SK-MEL-5 (cell line): Measurements from ENCODE around the gene SH3BGRL2. TPM values are rescaled to one million over a fixed set of nuclear protein-coding genes. Genes with fewer than 3 reads are reported as not detected.
"Not testable (repeated sequence)": the region's sequence is repeated elsewhere in the genome, so short reads cannot be mapped to it uniquely, and the experiment has no call there.

Experiments used
- DNase-seq: peaks from one replicate; pipeline ENCODE4 v3.0.0-alpha.2; 2016; ENCODE audit warnings: low read depth, low spot score
- in situ Hi-C: cut with HindIII; loops from 2 replicates; pipeline ENCODE4 v1.10.0; 2016; ENCODE audit warnings: low sequenced_read_pairs, high pct_unique_total_duplicates, low pct_unique_long_range_greater_than_20kb
- total RNA-seq: library from RNA; depleted of rRNA; stranded (reverse); fragments of >200 nt; shearing (Covaris generic); gene quantifications from 2 replicates; pipeline ENCODE4 v1.2.3, GENCODE V29; 2014

SH3BGRL2 gene
- total RNA-seq, 1 experiment from 2014 or later = 0.98 TPM

DNA sequence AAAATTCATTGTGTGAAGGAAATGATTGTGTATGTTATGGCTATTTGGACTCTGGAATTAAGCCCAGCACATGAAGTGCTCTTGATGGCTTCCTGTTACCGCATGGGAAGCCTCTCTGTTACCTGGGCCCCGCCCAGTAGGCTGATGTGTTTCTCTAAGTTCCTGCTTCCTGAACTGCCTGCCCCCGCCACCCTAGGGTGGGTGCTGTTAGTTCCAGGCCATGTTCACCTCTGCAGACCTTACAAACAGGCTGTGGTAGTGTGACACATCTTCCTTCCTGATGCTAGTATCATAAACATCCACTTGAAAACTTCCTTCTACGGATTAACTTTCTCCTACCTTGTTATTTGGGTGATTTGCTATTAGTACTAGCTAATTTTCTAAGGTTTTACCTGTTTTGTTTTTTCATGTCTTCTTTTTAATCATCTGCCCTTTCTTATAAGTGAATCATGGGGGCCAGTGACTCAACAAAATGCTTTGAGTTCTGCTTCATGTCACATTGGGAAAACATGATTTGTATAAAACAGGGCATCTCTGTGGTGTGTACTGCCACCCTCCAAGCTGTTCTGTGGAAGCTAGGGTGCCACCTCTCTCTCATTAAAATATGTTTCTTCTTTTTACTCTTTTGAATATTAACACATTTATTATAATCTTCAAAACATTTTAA lies 40.6 kb downstream of the SH3BGRL2 start:
- in situ Hi-C loops = no loop called here
- DNase-seq = no peak

DNA sequence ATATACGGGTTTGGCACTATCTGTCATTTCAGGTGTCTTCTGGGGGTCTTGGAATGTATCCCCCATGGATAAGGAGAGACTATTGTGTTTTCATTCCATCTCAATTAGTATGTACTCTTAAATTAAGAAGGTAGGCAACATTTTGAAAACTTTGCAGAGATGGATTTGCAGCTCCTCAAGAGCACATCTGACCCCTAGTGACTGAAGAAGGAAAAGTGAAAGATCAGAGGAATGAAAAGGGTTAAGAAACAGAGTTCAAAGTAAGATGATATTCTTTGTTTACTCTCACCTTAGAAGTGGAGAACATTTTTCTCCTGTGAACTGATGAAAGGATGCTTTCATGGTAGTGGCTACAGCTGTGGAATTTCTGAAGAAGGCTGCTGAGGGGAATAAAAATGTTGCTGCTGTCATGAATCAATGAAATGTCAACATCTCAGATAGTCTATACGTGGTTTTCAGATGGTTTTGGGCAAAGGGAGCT lies 41.5 kb downstream of the SH3BGRL2 start:
- in situ Hi-C loops = no loop called here
- peak; percentile 52 for DNase-seq

DNA sequence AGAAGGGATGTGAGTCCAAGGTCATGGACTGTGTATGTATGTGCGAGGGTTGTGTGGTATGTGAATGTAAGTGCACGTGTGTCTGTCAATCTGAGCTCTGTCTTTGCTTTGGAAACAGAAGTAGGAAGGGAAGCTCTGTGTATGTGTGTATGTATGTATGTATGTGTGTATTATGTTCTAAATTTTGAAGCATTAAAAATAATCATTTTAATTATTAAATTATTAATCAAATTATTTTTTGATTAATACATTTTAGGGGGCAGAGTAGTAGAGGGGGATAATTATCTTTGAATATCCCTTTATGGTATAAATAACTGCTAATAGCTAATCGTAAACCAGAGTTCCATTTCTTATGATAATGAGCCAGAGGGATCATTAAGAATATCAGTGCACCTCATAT lies 42.8 kb downstream of the SH3BGRL2 start:
- in situ Hi-C loops = no loop called here
- DNase-seq = no peak

DNA sequence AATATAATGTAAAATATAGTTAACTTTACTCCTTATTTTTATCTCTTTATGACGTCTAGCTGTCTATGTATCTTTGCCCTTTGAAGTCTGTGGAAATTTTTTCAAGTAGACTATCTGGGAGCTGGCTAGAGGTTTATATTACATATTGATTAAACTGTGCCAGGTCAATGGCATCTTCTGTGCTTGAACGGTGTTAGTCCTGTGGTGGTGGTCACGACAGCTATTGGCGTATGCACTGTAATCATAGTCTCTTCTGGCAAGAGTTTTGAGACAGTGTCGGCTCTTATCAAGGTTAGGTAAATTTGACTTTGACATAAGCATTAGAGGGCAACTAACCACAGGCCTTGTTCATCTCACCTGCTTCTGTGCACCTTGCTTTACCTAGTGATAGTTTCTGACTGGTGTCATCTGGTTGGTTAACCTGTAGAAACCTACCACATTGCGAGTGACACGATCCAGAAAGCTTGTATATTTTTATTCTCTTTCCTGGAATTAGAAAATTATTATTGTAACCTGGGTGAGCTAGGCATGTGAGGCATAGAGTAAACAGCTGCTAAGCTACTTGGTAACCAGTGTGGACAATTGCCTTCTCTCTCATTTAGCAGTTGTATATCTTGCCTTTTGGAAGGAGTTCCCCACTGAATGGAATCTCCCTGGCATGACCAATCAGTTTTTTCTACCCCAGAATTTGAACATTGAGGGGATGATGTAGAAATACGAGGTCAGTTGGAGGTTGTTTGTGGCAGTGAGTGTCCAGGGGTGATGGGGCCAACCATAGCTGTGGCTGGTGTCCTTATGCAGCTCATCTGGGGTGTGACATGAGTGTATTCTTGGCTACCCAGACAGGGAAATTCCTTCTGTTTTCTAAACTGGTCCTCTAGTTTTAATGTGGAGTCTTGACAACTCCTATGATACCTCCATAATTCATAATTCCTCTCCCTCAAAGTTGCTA lies 45.9 kb downstream of the SH3BGRL2 start:
- no peak for DNase-seq
- in situ Hi-C loops = no loop called here

DNA sequence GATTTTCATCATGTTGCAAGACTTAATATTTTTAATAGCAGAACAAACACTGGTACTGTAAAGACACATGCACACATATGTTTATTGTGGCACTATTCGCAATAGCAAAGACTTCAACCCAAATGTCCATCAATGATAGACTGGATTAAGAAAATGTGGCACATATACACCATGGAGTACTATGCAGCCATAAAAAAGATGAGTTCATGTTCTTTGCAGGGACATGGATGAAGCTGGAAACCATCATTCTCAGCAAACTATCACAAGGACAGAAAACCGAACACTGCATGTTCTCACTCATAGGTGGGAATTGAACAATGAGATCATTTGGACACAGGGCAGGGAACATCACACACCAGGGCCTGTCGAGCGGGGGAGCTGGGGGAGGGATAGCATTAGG lies 51.6 kb downstream of the SH3BGRL2 start:
- not testable (repeated sequence) for DNase-seq

DNA sequence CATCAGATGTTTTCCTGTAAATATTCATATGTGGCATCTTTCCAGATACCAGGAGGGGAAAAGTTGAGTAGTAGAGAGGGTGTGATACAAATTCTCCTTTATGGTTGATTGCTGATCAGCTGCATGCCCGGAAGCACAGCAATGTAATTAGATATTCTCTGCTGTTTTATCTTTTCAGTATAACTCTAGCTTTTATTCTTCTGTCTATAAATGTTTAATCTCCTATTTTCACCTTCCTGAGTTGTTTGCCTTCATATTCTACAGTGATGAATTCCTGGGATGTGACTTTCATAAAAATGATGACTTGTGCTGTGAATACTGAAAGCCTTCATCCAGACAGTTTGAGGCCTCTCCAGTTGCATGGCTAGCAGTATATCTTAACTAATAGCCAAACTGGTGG lies 53.7 kb downstream of the SH3BGRL2 start:
- no peak for DNase-seq
- in situ Hi-C loops = no loop called here

More for the DNA sequence above, 51.6 kb downstream of the SH3BGRL2 start:
- in situ Hi-C loops = not testable (repeated sequence)

DNA sequence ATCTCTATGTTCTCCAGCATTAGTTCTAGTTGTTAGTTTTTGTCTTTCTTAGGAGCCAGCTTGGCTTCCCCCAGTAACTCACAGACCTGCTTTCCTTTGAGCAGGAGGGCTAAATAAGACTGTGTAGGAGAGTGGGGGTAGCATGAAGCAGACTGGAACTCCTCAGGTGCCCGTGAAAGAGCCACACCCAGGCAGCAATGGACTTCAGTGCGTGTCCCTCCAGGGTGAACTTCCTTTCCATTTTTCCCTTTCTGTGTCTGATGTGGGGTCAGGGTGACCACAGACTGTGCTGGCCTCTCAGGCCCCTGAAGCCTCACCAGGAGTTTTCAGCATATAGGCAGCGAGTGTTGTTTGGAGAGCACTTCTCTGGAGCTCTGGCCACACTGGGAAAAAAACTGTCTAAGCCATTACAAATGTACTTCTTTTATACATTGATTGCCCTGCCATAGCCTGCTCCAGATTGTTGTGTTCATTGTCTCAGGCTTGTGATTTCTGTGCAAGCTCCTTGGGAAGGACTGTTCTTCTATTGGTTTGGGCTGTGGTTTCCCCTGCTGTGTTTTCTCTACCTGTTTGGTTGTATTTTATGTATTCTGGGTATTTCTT lies 55.7 kb downstream of the SH3BGRL2 start:
- in situ Hi-C loops = no loop called here
- no peak for DNase-seq

DNA sequence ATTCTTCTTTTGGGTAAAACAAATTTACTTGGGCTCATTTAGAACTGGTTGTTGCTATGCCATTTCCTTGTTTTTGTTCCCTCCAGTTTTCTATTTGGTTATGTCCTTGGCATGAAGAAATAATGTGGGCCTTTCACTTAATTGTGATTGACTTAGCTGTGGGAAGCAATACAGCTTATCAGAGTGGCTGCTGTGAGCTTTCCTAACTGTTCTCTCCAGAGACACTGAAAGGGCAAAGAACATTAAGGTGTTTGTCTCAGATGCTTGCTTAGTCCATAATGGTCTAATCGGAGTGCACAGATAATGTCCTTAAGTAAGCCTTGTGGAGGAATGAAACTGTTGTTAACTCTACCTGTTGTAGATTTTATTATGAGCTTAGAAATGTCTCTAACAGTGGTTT lies 56.6 kb downstream of the SH3BGRL2 start:
- in situ Hi-C loops = no loop called here
- DNase-seq = peak; percentile 26

DNA sequence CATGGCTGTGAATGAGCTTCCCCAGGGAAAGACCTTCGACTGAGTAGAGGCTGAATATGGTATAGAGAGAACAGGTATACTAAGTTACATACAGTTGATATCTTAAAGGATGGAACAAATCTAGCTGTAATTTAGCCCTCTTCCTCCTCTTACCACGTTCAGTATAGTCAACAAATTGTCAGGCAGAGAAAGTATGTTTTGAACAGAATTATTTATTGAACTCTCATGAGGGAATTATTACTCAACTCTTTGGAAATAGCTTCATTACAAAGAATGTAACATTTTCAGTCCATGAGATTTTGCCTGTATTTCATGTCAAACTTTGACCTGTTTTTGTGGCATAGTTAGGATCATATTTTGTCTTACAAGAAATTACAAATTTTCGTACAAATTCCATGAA lies 63.0 kb downstream of the SH3BGRL2 start:
- DNase-seq = no peak
- in situ Hi-C loops = no loop called here

DNA sequence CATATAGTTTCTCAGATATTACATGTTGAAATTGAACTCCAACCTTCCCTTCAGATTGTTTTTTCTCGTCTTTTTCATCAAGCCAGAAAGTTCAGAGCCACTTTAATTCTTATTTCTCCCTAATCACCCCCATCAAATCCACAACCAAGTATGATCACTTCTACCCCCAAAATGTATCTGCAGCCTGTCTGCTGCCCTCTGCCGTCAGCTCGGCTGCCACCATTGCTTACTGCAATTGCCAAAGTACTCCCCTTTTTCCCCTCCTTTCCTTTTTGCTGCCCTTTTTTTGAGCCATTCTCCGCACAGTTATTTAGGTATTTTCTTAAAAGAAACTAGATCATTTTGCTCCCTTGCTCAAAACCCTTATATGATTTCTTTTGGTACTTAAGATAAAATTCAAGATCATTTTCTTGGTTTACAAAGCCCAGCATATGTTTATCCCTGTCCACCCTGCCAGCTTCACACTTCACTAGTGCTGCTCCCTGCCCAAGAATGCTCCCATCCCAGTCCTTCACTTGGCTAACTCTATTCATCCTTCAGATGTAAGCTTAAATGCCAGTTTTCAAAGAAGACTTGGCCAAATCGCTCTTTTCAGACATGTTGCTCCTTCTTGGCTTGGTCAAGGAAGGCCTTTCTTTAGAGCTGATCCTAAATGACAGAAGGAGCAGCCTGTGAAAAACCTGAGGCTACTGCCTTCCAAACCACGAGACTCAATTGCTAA lies 63.7 kb downstream of the SH3BGRL2 start:
- peak; percentile 40 for DNase-seq
- in situ Hi-C loops = no loop called here

DNA sequence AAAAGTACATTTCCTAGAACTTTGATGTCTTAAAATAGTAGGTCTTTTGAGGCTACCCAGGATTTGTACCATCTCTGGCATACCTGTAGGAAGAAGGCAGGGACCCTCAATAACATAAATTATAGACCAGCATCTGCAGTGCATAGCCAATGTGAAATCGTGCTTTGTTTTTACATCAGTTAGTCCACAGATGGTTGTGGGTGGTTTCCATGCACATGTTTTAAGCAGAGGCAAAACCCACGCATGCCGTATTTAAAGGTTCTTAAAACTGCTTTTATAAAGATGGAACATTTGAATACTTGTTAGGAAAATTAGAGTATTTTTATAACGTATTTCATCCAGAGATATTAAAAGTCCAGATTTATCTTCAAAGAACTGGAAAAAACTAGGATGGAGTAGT lies 66.3 kb downstream of the SH3BGRL2 start:
- DNase-seq = no peak
- in situ Hi-C loops = no loop called here

DNA sequence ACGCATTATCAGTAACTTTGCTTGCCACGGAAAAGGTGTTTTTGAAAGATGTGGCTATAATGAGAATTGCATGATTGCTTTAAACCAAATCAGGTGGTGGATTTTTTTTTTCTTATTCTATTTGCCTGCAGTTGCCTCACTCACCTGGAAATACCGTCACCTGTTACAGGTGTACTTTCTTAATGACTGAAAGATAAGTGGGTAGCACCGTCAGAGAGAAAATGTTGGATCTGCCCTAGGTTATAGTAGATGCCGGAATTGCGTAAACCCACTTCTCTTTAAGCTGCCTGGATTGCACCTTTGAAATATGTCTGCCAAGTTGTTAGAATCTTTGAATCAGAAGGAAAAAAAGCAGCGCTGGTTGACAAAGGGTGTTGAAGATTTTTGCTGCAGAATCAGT lies 68.5 kb downstream of the SH3BGRL2 start:
- in situ Hi-C loops = no loop called here

DNA sequence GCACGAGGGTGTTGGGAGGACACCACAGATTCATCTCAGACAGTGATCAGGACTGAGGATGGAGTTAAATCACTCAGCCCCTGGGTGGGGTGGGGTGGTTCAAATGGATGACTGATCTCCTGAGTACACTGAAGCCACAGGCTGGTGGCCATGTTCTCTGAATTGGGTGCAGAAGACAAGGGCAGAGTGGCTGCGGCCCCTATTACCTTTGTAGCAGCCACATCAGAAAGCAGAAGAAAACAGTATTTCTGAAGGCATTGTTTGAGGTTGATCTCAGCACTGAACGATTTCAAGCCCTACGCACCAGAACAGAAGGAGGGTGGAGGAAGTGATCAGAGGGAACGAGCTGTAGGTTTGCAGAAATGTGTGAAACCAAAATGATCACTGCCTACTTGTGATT lies 71.6 kb downstream of the SH3BGRL2 start:
- in situ Hi-C loops = no loop called here
- DNase-seq = no peak

More for the DNA sequence above, 68.5 kb downstream of the SH3BGRL2 start:
- DNase-seq = no peak

DNA sequence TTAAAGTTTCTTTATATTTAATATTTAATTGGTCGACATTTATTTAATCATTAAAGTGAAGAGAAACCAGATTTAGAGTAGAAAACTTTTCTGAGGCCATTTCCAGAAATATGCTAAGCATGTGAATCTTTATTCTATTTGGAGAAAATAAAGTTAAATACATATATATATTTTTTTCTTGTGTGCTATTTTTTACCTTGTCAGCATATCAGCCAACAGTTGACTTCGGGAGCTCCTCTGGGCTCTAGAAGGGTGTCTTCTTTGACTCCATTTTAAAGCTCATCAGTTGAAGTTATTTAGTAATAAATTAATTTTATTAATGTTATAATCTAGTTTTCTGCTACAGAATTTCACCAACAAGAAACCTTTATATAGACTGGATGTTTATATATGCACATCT lies 73.1 kb downstream of the SH3BGRL2 start:
- in situ Hi-C loops = no loop called here
- no peak for DNase-seq

DNA sequence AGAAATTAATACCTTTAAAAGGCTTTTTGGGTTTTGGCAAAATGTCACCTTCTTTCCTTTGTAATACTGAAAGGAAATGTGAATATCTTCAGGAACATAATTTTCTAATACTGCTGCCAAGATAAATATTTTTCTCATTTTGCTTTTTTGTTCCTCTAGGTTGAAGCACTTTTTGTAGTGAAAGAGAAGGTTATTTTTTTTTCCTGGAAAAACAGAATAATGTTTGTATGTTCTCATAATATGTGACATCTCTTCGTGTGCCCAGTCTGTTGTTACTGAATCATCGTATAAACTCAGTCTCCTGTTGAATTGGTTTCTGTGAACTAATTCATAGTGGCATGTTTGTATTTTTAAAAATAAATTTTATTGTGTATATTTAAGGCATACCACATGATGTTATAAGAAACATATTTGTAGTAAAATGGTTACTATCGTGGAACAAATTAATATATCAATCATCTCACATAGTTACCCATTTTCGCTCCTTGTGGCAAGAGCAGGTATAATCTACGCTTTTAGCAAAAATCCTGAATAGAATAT lies 74.4 kb downstream of the SH3BGRL2 start:
- in situ Hi-C loops = no loop called here
- no peak for DNase-seq

DNA sequence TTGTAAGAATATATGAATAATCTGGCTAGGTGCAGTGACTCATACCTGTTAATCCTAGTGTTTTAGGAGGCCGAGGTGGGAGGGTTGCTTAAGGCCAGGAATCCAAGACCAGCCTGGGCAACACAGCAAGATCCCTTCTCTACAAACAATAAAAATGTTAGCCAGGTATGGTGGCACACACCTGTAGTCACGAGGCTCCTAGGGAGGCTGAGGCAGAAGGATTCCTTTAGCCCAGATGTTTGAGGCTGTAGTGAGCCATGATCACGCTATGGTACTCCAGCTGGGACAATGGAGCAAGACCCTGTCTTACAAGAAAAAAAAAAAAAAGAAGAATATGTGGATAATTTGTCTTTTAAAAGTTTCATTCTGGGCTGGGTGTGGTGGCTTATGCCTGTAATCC lies 75.4 kb downstream of the SH3BGRL2 start:
- no peak for DNase-seq
- in situ Hi-C loops = no loop called here

DNA sequence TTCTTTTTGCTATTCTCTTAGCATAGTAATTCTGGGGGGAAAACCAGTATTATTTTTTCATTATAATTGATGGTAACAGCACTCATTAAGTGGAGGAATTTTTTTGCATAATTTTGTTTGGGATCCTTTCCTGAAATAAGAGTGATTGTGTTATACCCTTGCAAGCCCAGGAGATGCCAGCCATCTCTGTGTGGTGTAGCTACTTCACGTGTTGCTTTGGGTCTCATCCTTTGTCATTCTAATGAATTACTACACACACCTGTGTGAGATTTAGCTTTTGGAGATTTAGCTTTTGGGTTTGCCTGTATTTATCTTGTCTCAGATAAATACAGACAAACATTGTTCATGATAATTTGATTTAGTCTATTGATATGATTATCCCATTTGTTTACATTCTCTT lies 76.5 kb downstream of the SH3BGRL2 start:
- no peak for DNase-seq
- in situ Hi-C loops = no loop called here
